Ovary (tissue), 3 donors: ENCODE results near the gene GPR158.

Source experiments
- EP300 ChIP-seq: sonication (generic); formaldehyde crosslinking; IDR thresholded peaks from one replicate; pipeline ENCODE4 v1.6.1; 2017; ENCODE audit warnings: antibody characterized with exemption
- POLR2A ChIP-seq: fragments of 450-650 bp; IDR thresholded peaks from one replicate; pipeline ENCODE4 v1.6.1; 2017; ENCODE audit warnings: antibody characterized with exemption, mild to moderate bottlenecking, moderate library complexity
- TF ChIP-seq, protein P1 (sequence below), 3 donors: fragments of 450-650 bp in 2 of 3; fragments of 200-600 bp in 1 of 3; IDR thresholded peaks; one replicate each; pipeline versions ENCODE4 v1.5.1 to v1.8.0; 2016 to 2022; ENCODE audit warnings: antibody characterized with exemption in 3 of 3, mild to moderate bottlenecking in 1 of 3
- donor health status: DM: no; HTN: no; CAD: no.

GRCh38 chr10:25492680-25493079 is 317.9 kb downstream of the GPR158 start:
- TF ChIP-seq, protein P1, sequence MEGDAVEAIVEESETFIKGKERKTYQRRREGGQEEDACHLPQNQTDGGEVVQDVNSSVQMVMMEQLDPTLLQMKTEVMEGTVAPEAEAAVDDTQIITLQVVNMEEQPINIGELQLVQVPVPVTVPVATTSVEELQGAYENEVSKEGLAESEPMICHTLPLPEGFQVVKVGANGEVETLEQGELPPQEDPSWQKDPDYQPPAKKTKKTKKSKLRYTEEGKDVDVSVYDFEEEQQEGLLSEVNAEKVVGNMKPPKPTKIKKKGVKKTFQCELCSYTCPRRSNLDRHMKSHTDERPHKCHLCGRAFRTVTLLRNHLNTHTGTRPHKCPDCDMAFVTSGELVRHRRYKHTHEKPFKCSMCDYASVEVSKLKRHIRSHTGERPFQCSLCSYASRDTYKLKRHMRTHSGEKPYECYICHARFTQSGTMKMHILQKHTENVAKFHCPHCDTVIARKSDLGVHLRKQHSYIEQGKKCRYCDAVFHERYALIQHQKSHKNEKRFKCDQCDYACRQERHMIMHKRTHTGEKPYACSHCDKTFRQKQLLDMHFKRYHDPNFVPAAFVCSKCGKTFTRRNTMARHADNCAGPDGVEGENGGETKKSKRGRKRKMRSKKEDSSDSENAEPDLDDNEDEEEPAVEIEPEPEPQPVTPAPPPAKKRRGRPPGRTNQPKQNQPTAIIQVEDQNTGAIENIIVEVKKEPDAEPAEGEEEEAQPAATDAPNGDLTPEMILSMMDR (IDR thresholded peaks at IDR 0.05) = no peak
- TF ChIP-seq EP300 (no peak), POLR2A (no peak)
